ENCODE measurements around the gene ACYP1.

- TF ChIP-seq GATA2 (IDR thresholded peaks at IDR 0.05; ENCODE audit: low read depth, low read length) (no peak), GATA3 (IDR thresholded peaks at IDR 0.05; ENCODE audit: low read depth, low read length) (no peak)
These were observed 6.6 kb upstream of the ACYP1 start for GRCh38 chr14:75070383-75070782.

Data from SH-SY5Y (cell line).